ENCODE results near the gene HOXA11.

The HOXA11 gene

DNA sequence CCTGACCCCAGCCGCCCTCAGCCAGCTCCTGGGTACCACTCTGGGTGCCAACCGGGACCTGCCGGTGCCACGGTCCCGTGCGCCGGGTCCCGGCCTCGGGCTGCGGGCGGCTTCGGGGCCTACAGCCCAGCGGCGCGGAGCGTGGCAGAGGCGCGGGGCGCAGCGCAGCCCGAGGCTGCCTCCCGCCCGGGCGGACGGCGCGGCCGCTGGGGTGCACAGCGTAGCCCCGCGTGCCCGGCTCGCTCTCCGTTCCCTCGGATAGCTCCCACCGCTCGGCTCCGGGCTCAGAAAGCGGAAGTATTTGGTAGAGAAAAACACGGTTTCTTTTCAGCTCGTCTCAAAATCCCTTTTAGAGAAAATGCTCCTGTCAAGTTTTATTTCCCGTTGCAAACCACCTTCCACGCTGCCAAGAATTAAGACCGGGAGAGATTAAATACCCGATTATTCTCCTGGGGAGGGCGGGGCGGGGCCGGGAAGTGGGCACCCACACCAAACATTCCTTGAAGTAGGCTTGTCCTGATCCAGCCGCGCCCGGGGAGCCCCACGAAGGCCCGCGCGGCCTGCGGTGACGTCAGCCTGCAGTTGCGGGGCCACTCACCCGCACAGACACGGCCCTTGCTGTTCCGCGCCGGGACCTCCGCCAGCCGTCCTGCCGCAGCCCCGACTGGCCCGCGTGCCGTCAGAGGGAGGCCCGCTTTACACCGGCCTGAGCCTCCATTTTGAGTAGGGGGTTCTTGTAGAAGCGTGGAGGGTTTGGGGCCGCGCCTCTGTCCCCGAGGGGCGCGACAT, 7.7 kb upstream of the HOXA11 start:
- DNase-seq (ENCODE audit: low read depth) = no peak

DNA sequence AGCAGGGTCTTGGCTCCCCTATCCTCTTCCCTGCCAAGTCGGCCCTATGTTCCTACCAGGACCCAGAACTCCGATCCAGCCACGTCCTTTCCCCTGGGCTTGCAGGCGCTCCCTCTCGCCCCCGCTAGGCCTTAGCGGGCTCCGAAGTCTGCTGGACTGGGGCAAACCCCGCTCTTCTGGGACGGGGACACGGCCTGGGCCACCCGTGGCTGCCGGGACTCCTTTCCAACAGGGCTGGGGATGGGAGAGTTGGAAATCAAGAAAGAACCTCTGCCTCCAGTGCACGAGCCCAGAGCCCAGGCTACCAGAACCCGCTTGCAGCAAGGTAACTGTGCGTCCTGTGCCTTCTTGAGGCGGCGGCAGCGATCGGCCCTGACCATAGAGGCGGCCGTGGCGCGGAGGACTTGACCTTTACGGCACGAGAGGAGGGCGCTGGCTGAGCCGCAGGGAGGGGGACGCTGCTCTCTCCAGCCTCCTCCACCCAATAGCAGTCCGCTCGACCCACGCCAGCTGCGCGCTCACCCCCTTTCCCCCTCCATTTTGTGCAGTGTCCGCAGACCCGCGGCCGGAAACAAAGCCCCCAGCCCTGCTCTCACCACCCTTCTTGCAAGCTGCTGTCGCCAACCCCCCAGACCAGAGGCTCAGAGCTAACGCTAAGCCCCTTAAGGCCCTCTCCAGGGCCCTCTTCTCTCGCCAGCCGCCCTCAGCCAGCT, 7.0 kb upstream of the HOXA11 start:
- DNase-seq (ENCODE audit: low read depth) = no peak

DNA sequence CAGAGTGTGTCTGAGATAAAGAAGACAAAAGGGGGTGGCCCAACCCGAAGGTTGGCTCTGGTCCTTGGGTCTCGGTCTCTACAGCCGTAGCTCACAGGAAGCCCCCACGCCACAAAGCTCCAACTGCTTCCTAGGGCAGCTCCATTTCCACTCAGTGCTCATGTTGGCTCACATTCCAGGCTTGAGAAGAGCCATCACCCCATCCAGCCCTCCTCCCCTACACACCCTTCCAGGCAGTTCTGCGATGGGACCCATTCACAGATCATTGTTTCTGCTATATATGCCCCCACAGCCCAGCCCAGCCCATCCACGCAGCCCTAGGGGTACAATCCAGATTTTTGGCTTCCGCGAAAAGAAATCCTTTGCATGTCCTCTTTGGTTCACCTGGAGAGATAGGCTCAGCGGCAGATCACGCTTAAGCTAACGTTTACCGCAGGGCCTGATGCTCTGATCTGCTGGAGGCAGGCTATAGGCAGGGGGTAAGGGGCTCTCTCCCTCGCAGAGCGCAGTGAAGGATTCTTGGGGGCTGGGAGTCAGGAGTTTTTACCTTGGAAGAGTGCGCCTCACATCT, 6.2 kb upstream of the HOXA11 start:
- no peak for DNase-seq (ENCODE audit: low read depth)

DNA sequence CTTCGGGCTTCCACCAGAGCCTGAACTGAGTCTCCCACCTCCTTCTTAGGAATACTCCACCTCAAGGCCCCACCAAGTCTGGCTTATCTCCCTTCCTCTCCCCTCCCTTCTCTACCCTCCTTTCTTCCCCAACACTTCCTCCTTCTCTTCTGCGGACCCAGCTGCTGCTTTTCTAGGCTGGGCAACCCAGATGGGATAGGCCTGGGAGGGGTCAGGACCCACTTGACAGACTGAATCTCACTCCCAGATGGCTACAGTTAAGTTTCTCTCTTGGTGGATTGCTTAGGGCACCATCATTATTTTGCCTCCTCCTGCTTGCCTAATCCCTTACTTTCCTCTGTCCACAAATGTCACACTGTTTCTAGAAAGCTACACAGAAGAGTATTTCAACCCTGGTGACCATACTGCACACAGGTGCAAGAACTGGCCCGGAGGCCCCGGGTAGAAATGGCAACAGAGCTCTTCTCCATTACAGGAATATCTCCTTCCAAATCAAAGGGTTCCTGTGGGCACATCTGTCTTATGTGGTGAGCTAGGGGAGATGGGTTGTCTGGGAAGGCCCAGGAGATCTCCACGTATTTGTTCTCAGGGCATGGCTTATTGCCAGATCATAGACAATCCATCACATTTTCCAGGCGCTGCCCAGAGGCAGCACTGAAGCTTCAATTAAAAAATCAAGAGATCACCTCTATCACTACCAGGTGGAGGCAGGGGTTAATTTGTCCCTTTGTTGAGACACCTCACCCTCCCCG, 5.1 kb upstream of the HOXA11 start:
- no peak for DNase-seq (ENCODE audit: low read depth)

DNA sequence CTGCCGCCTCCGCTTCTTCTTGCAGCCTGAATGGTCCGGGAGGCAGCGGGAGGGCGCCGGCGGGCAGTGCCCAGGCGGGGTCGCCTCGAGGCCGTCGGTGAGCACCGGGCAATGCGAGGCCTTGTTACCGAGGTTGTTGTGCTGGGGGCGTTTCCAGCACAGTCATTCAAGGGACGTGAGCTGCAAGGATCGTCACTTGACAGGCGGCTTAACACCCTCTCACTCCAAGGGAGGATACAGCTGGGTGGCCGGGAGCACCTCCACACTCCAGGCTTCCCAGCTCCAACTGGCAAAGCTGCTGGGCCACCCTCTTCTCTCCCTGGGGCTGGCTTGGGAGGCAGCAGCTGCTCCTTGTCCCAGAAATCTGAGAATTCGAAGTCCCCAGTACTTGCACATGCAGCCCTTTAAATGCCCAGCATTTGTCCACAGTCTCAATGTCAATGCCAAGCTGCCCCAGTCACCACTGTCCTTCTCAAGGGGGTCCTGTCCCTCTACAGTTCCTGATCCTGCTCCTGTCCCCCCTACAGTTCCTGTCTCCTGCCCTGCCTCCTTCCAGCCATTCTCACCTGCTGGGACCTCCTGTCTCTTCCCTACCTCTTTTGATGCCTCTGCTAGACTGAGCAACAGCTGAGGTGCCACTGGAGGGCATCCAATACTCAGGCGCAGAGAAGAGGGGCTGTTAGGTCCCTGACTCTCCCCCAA, 4.4 kb upstream of the HOXA11 start:
- no peak for DNase-seq (ENCODE audit: low read depth)

DNA sequence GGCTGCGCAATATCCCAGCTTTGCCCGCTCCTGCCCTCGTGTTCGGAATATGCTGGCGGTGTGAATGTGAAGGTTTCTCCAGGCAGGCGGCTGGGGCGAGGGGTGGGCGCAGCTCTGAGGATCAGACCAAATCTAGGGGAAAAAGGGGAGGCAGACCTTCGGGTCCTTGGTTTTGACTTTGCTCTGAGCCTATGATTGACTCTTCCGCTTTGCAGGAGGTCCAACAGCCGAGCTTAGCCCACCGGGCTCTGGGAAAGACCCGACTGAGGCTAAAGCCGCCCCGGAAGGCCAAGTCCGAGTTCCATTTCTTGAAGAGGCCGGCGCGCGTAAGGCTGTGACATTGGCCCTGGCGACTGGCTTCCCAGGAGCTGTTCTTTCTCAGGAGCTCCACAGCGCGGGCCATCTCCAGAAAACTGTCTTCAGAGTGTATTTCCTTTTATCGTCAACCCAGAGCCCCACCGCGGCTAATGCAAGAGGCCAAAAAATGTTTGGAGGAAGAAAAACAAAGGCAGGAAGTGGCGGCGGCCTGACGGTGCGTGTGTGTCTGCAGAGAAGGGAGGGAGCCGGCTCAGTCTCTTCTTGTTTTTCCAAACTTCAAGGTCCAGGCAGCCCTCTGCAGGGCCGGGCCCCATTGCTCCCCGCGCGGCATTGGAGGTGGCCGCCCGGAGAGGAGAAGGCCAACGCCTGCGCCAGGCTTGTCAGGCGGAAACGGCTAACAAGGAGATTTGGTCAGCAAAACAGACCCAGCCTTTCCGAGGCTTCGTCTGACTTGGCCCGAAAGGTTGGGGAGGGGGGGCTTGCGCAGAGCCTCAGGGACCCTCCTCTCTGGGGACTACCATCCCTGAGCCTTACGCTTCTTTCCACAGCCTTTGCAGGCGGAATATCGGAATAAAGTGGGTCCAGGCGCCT, 3.6 kb upstream of the HOXA11 start:
- DNase-seq (ENCODE audit: low read depth) = no peak

DNA sequence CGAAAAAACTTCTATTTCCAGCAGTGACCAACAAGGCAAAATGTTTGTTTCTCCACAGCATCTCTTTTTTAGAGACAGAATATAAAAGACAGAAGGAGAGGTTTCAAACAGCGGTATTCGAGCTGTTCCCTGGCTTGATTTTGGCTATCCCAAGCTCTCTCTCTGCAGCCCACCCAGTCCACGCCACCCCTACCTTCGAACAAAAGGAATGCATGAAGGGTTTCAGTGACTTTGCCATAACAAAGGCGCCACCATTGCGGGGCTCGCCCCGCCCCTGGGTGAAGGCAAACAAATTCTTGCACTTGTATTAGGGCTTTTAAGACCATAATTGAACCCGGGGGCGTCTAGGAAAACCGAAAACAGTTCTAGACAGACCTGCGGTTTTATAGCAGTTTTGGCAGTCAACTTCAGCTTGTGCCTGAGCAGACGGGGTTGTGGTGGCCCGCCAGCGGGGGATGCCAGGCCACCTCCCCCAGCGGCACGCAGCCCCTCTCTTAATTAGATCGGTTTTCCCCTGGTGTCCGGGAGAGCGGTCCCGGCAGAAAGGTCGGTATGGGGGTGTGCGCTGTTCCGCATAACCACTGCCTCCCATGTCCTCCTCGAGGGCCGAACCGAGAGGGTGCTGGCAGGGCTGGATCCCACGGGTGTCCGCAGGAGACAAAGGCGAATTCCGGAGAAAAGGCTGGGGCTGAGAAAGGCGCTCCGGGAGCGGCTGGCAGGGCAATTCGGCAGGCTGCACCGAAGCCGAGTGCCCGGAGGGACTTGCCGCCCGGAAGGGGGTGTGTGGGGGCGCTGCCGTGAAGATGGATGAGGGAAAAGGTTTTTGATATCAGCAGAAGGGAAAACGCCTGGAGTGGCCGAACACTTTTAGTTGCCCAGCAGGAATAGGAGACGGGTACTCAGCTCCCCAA, 2.7 kb upstream of the HOXA11 start:
- no peak for DNase-seq (ENCODE audit: low read depth)

DNA sequence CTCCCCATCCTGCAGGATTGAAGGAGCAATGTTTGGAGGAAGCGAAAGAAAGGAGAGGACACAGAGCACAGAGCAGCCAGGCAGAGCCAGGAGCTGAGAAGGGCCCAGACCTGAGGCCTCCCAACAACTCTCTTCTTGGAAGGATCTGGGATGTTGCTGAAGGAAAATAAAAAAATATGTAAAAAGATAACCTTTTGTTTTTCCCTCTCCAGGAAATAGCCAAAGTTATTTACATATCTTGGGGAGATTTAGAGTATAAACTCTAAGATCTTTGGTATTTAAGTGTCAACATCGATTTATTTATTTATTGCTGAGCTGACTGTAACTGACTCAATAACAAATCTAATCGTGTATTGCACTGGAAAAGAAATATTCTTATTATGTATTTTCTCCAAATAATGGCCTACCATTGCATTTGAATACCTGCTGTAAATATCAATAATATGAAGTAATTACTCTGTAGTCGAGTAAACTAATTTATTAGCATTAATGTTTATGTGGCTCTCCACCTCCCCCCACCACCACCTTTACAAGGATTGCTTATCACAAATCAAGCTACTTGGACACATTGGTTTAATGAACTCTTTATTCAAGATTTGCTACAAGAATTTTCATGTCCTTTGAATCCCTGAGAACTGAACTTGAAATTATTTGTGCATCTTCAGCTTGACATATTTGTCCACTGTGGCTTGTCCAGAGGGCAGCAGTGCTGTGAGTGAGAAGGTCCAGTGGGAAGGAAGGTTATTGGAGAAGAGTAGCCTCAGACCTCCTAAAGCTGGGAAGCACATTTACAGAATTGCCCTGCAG, 1.8 kb upstream of the HOXA11 start:
- DNase-seq (ENCODE audit: low read depth) = no peak

DNA sequence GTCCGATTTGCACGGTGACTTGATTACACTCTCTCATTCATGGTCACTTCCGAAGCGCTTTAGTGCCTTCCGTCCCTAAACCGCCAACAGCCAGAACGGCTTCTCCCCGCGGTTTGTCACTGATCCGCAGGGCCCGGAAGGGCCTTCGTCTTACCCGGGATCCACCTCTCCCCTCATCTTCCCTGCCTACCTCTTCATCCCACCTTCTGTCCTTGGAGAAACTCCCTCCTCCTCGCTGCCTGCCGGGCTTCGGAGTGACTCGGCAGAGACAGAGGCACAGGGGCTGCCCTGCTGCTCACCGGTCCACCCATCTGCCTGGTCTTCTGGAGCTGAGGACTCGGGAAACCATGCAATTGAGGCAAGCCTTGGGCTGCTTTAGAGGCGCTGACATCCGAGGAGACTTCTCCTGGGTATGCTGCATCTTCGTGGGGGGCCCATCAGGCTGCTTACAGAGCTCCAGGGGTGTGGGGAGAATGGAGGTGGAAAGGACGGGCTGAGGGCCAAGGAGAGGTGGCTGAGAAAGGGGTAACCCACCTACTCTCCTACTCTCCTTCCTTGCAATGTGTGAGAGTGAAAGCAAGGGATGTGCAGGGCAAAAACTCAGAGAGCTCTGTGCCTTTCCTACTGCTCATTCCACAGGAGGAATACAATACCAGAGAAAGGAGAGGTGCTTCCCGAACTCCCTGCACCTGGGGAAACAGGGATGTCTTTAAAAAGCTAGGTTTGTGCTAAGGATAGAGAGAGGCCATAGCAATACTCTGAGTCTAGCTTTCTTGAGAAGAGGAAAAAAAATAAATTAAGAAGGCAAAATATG, 1.0 kb upstream of the HOXA11 start:
- no peak for DNase-seq (ENCODE audit: low read depth)

DNA sequence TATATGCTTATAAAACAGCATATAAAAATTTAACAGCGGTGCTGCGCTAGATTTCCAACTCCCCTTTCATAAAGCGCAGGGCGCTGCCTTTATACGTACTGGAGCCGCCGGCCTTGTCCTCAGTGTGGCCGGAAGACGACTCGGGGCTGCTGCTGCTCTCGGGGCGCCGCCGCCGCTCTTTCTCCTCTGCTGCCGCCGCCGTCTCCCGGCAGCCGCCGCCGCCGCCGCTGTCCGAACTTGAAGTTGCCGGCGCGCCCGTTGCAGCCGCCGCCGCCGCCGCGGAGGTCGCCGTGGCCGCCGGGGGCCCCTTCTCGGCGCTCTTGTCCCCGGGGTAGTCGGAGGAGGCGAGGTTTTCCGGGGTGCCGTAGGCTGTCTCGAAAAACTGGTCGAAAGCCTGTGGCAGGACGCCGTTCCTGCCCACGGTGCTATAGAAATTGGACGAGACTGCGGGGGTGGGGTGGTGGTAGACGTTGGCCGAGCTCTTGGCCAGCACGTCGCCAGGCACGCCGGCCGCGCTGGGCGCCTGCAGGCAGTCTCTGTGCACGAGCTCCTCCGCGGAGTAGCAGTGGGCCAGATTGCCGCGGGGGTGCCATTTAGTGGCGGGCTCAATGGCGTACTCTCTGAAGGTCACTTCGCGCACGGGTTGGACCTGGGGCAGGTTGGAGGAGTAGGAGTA, 557 bp downstream of the HOXA11 start:
- DNase-seq (ENCODE audit: low read depth) = no peak

DNA sequence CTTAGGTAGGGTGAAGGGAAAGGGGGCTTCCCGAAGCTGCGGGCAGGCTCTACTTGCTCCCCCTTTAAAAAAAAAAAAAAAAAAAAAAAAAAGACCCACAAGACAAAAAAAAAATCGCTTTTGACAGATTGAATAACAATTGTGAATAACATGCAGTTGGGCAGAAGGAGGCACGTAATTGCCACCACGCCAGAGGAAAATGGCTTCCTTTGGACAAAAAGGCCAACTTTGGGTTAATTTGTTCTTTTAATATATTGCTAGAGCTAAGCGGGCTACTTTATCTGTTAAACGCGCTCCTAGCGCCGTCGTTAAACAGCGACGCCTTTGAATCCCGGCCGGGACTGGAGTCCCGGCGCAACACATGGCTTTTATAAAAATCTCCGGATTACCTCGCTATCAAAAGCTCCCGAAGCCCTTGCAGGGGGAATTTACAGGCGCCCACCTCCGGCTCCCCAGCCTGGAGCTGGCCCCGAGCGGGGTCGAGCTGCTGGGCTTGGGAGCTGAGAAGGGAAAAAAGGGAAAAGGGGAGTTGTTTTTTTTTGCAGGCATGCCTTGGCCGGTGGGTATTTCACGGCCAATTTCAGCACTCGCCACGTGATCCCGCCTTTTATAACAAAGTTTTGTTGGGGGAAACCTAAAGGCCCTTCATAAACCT, 1.2 kb downstream of the HOXA11 start:
- no peak for DNase-seq (ENCODE audit: low read depth)

DNA sequence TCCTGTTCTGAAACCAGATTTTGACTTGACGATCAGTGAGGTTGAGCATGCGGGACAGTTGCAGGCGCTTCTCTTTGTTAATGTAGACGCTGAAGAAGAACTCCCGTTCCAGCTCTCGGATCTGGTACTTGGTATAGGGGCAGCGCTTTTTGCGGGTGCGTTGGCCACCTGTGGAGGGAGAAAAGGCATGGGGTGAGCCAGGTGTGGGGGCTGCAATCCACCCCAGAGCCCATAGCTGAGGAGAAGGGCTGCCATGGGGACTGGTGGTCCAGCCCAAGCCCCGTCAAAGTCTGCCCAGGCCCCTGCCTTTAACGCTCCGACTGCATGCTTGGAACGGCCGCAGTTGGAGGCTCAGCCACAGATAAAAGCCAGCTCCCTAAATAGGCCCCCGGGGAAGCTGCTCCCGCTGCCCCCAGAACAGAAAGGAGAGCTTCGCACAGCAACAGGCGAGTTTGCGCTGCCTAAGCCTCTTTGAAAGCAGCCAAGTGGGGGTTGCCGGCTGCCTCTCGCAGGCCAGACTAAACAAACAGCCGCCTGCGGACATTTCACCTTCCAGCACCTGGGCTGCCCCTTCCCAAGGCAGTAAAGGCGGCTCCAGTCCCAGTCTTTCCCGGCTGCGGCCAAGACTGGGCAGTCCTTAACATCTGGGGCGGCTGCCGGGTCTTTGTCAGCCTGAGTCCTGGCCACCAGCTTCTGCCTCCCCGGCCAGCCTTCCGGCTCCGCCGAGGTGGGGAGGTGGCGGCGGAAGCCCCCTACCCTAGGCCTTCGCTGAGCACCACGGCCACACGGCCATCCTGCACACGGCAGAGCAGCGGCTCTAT, 2.0 kb downstream of the HOXA11 start:
- no peak for DNase-seq (ENCODE audit: low read depth)

DNA sequence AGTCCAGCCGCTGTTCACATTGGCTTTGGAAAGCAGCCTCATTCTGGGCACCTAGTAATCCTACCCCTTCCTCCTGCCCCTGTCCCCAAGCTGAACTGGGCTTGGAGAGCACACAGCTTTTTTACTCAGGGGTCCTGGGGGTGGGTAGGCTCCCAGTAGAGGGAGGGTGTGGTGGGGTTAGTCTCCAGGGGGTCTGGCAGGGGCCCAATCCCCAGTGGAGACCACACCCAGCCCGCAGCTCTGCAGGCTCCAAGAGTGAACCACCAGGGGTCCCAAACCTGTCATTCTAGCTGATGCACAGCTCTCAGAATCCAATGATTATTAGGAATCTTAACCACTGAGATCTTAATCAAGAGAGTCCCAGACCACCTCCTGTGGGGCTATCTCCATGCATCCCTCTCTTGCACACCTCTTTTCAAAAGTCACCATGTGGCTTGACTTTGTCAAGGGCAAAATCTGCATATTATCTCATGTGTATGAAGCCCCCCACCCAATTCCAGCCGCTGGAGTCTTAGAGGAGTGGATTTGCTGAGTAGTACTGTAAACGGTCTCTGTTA, 2.7 kb downstream of the HOXA11 start:
- DNase-seq (ENCODE audit: low read depth) = no peak

DNA sequence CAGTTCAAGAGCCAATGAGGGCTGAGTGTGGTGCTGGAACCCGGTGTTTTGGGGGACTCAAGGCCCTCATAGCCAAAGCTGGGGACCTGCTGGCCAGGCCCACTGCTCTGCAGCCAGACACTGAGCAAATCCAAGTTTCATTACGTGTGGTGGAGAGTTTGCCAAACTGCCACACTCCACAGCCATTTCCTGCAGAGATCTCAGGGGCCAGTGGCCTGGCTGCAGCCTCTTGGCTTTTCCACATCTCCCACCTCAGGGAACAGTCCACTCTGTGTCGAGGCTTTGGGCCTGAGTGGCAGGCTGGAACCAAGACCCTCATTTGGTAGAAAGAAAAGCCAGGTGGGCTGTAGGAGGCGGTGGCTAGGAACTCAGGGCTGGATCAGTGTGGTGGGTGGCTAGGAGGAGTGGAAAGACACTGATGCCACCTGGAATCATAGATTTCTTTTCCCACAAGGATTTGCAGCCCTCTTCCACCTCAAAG, 3.2 kb downstream of the HOXA11 start:
- no peak for DNase-seq (ENCODE audit: low read depth)
